HG03095 (cell line): ENCODE measurements around the gene HMCES.
"Not testable (repeated sequence)": the region's sequence is repeated elsewhere in the genome, so short reads cannot be mapped to it uniquely, and the experiment has no call there.

Source experiments
- ATAC-seq: cut with Tn5 transposase; IDR thresholded peaks from one replicate; pipeline ENCODE4 v1.9.1; 2021; ENCODE audit warnings: moderate library complexity; ENCODE audit not compliant: unreplicated experiment

Gene HMCES

DNA sequence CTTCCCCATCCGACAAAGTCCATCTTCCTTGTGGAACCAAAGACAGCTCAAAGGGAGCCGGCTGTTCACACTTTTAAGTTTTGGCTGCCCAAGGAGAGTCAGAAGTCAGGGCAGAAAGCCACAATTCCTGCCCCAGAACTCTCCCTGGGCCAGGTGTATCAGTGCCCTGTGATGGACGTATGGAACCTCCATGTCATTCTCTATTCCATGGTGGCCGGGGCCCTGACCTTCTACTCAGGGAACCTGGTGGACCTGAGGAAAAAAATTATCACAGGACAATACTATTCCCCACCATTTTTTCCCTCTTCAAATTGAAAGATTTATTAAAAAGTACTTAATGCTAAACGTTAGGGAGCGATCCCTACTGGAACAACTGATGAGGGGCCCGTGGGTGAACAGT, 66.6 kb downstream of the HMCES start:
- ATAC-seq = no peak

DNA sequence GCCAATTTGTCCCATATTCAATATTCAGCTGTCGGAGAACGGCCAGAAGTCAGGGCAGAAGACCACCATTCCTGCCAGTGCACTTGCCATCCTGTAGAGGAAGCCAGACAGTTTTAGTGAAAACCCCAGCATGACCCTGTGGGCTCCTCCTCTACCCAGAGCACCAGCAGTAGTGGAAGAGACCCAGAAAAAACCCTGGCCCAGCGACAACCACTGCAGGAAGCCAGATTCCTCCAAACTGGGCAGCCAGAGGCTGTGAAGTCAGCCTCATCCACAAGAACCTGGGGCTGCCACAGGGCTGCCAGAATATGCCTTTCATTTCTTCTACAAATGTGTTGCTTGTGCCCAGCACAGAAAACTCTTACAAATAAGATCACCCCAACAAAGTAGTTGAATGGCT, 67.3 kb downstream of the HMCES start:
- ATAC-seq = no peak

DNA sequence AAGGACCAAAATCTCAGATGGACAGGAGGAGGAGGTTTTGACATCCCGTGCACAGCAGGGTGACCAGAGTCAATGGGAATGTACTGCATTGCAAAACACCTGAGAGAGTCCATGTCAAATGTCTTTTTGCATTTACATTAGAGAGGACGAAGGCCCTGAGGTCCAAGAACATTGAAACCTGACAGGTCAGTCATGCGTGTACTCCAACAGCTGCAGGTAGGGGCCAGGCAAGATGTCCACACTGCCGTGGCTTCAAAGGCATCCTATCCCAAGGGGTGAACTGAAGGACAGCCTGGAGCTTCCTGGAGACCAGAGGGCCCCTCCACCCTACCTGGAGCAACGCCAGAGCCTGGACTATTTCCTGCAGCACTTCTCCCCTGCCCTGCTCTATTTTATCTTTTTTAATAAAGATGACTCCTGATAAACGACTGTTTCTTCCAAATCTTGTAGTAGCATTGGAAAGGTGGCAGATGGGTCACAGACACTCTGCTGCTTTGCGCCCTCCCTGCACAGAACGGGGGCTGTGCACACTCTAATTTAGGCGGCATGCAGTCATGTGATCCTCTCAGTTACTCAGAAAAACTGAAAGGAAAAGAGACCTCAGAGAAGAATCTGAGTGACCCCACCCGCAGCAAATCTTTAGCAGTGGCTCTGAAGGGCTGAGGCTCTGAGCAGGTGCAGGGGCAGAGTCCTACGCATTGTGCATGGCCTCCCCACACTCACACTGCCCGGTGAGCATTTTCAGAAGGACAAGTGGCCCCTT, 68.2 kb downstream of the HMCES start:
- ATAC-seq = no peak

DNA sequence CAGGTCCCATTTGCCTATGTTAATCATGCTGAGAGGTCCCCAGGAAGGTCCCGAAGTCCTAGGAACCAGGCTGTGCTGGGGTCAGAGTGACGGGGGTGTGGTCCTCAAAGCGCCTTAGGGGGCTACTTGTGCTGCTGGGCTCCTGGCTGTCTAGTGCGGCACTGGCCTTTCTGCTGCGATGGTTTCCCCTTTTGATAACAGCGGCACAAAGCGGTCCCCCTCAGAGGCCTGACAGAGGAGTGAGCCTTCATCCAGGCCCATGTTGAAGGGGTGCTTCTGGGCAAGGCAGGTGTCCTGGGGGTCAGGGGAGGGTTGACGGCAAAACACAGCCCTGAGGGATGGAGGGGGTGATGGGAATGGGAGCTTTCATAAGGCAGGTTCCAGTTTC, 68.8 kb downstream of the HMCES start:
- no peak for ATAC-seq

DNA sequence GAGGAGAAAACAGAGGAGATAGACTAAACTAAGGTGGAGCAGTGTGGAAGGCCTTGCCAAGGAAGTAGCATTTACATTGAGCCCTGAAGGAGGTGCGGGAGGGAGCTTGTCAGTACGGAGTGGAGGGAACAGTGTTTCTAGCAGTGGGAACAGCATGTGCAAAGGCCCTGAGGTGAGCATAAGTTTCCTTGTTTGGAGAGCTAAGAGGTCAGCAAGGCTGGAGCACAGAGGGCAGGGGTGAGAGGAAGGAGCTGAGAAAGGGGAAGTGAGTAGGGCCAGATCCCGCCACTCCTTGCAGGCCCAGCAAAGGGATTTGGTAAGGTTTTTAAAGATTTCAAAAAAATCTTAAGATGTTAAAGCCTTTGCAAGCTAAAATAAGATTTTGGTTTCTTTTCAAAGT, 70.1 kb downstream of the HMCES start:
- no peak for ATAC-seq

DNA sequence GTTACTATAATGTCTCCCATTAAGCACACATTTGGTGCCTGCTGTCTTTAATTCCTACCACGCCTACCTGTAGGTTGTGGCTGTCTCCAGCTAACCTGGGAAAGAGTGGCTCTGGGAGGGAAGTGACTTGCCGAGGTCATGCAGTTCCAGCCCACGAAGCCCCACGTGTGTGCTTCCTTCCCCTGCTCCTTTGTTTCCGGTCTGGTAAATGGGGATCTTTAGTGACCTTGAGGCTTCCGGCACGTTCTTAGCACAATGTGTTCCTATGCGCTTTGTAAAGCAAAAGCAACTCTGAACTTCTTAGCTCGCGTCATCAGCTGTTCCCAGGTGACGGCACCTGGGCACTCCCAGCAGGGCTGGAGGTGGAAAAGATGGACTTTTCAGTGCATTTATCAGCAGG, 70.5 kb downstream of the HMCES start:
- ATAC-seq = not testable (repeated sequence)

DNA sequence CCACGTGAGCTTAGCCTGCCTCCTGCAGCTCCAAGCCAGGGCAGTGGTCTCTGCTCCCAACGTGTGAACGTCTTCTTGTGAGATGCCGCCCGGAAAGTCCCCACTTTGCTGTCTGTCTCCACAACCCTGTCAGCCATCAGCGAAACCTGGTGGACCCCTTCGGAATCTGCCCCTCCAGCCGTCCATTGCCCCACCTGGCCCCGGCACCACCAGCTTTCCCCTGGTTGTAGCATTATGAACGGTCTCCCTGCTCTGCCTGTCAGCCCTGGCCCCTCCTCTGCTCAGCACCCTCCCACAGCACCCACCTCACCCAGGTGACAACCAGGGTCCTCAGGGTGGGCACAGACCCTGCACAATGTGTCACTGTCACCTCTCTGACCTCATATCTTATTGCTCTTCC, 71.1 kb downstream of the HMCES start:
- ATAC-seq = no peak

DNA sequence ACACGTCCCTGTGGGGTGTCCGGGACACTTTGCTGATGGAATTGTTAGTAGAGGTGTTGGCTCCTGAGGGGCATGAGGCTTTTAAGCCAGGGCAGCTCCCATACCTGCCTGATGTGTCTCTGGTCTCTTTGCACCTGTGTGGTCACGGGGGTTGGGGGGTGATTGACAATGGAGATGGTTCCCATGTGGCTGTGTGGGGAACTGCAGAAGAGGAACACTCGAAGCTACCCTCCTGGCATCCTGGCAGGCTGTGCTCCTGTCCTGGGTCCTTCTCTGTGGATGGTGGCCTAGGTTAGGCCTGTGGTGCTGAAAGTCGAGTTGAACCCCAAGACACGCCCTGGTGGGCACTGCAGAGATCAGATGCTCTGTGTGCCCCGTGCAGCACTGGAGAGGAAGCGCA, 73.4 kb downstream of the HMCES start:
- no peak for ATAC-seq

DNA sequence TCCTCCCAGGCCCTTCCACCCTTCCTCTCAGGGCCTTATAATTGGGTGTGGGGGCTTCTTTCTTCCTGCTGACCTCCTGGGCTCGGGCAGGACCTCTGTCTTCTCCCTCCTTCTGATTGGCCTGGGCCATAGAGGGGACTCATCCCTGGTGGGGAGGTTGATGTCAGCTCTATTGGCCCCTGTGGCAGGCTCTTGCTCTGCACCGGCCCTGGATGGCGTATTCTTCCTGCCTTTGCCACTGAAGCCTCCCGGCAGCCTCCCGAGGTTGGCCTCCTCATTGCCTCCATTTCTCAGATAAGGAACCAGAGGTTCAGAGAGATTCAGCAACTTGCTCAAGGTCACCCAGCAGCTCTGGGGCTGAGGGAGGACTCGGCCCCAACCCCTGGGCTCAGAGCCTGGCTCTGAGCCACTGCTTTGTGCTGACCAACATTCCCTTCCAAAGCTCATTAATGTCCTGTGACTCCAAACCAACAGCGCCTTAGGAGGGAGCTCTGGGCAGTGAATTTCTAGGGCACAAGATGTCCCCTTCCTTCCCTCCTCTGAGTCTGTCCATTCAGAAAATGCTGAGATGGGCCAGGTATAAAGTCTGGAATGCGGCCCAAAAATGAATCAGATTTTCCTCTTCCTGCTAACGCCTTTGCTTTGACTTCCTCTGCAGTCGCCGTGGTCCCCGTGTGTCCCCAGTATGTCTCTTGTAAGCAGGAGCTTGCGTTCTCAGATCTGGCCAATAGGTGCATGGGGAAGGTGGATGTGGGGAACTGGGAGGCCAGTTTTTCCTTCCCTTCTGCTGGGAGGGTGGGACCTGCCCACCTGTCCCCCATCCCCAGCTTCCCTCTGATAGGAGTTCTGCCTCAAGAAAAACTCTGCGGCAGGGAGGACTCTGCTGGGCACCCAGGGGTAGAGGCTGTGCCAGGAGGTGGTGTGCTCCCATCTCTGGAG, 74.2 kb downstream of the HMCES start:
- no peak for ATAC-seq

DNA sequence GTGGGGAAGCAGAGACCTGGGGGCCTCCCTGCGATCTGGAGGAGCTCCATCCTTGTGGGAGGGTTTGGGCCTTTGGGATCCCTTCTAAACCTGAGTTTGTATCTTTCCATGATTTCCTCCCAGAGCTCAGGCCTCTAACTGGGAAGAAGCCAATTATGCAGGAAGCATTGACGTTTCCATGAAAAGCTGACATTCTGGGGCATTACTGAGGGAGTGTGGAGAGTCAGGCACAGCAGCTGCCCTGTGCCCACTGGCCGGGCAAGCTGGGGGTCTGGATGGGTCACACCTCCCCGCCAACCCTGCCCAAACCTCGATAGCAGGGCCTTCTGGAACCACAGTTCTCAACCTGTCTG, 74.9 kb downstream of the HMCES start:
- no peak for ATAC-seq
